OCI-LY3 (cell line): ENCODE measurements around the gene NEDD4L.

Experiments
- H2AFZ ChIP-seq: fragments of 200-600, 300-600 bp; shearing (Covaris generic); 2 replicates; pipeline ENCODE4 v1.6.0; 2014; ENCODE audit warnings: antibody characterized with exemption, low read depth, low read length
- H3K27ac ChIP-seq: fragments of 200-600, 300-600 bp; sonication (generic); 2 replicates; pipeline ENCODE4 v1.5.1; 2014; ENCODE audit warnings: mild to moderate bottlenecking, low read length, moderate library complexity, mixed read lengths
- H3K27me3 ChIP-seq: fragments of 200-600, 300-600 bp; sonication (generic); 2 replicates; pipeline ENCODE4 v1.6.1; 2014; ENCODE audit warnings: low read depth, low read length, mixed read lengths
- H3K36me3 ChIP-seq: fragments of 200-600, 300-600 bp; sonication (generic); replicated peaks from 2 replicates; pipeline ENCODE3; 2014; ENCODE audit warnings: low read depth, low read length, mixed read lengths
- H3K4me1 ChIP-seq: fragments of 300-600, 200-600 bp; sonication (generic); 2 replicates; pipeline ENCODE4 v1.6.1; 2014; ENCODE audit warnings: low read length, mixed read lengths
- H3K4me2 ChIP-seq: fragments of 200-600, 300-600 bp; sonication (generic); 2 replicates; pipeline ENCODE4 v1.6.1; 2014; ENCODE audit warnings: low read length, mixed read lengths
- H3K4me3 ChIP-seq: fragments of 300-600, 200-600 bp; sonication (generic); 2 replicates; pipeline ENCODE4 v1.5.1; 2014; ENCODE audit warnings: antibody characterized with exemption, mild to moderate bottlenecking, low read length, moderate library complexity
- H3K79me2 ChIP-seq: fragments of 300-600, 200-600 bp; shearing (Covaris generic); 2 replicates; pipeline ENCODE4 v1.6.1; 2014; ENCODE audit warnings: mild to moderate bottlenecking, low read length, mixed read lengths
- H3K9ac ChIP-seq: fragments of 300-600, 200-600 bp; shearing (Covaris generic); 2 replicates; pipeline ENCODE4 v1.6.0; 2014; ENCODE audit warnings: mild to moderate bottlenecking, low read length, moderate library complexity
- H3K9me3 ChIP-seq: fragments of 200-600, 300-600 bp; shearing (Covaris generic); 2 replicates; pipeline ENCODE4 v1.6.1; 2014; ENCODE audit warnings: low read length, mixed read lengths; ENCODE audit not compliant: insufficient read depth
- H4K20me1 ChIP-seq: fragments of 200-600, 300-600 bp; sonication (generic); 2 replicates; pipeline ENCODE4 v1.6.1; 2016; ENCODE audit warnings: low read length, mixed read lengths; ENCODE audit not compliant: insufficient read depth
- CTCF ChIP-seq: fragments of 200-600, 300-600 bp; sonication (generic); IDR thresholded peaks from 2 replicates; pipeline ENCODE4 v1.5.1; 2014; ENCODE audit warnings: antibody characterized with exemption, low read length, low read depth
- EZH2phosphoT487 ChIP-seq: fragments of 200-600 bp; shearing (Covaris generic); IDR thresholded peaks from 2 replicates; pipeline ENCODE4 v1.6.1; 2018; ENCODE audit warnings: antibody characterized with exemption, mixed run types, low read depth

NEDD4L gene

DNA sequence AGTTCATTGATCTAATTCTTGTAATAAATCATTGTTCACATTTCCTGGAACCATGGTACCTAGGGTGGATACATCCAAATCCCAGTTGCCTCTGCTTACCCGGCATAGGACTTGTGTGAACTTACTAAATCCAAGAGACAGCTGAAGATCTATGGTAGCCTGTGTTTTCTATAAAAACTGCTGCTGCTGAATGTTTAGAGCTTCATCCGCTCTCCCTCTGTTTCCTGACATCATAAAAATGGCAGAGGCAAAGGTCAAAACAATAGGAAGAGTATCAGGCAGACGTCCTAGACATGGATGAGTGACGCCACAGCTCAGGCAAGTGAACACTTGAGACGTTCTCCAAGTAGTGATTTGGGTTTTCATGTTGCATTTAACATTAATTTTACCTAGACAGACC, 326.6 kb downstream of the NEDD4L start:
- H3K79me2 ChIP-seq, result no peaks in the 10 kb centered on the region
- no peaks in the 10 kb centered on the region for H3K4me1 ChIP-seq
- H4K20me1 ChIP-seq, result no peaks in the 10 kb centered on the region
- H3K36me3 ChIP-seq, result peaks cover 90% of the 10 kb centered on the region
- no peak overlapping the region for H3K27ac ChIP-seq
- H3K27me3 ChIP-seq, result no peaks in the 10 kb centered on the region
- no peak overlapping the region for H3K4me3 ChIP-seq
- no peak overlapping the region for H3K4me2 ChIP-seq
- no peak overlapping the region for H3K9ac ChIP-seq
- no peaks in the 10 kb centered on the region for H3K9me3 ChIP-seq
- TF ChIP-seq EZH2phosphoT487 (no peak), CTCF (no peak)
- no peak overlapping the region for H2AFZ ChIP-seq

DNA sequence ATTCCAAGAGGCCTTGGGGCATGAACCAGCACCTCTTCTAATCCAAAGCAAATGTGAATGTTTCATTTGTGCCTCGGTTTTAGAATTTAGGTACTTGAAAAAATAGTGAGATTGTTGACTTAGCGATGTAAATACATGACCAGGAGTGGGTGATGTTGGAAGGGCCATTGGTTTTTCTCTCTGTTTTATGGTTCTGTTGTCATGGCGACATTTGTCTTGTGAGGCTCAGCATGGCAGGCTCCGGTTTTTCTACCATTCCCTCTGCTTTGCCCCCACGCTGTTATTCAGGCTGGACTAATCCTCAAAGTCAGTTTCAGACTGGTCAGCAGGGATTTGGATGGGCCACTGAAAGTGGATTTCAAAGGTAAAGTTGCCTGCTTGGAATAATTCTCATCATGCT, 329.5 kb downstream of the NEDD4L start:
- Histone ChIP-seq H3K79me2 (no peaks in the 10 kb centered on the region), H3K27me3 (no peaks in the 10 kb centered on the region), H3K27ac (no peak overlapping the region)

DNA sequence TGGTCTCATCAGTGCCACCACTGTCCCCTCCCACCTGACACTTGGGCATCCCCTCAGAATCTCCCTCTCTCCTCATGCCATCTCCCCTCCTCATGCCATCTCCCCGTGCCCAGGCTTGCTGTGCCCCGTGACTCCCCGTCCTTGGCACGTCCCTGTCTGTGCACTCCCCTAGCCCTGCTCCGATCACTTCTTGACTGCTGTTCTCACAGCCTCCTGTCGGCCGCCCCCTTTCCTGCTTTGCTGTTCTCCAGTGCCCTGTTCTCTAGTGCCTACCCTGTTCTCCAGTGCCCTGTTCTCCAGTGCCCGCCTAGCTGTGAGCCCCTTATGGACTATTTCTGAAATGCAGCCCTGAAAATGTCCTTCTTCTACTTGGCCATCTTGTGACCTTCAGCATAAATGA, 331.0 kb downstream of the NEDD4L start:
- no peaks in the 10 kb centered on the region for H4K20me1 ChIP-seq
- TF ChIP-seq CTCF, result no peak
- TF ChIP-seq EZH2phosphoT487, result no peak
- H3K79me2 ChIP-seq, result no peaks in the 10 kb centered on the region
- no peaks in the 10 kb centered on the region for H3K9me3 ChIP-seq
- no peaks in the 10 kb centered on the region for H3K27me3 ChIP-seq
- no peak overlapping the region for H3K27ac ChIP-seq
- H3K4me3 ChIP-seq, result no peak overlapping the region
- H3K4me2 ChIP-seq, result no peak overlapping the region
- H3K9ac ChIP-seq, result no peak overlapping the region
- no peak overlapping the region for H2AFZ ChIP-seq
- peaks cover 70% of the 10 kb centered on the region for H3K36me3 ChIP-seq
- H3K4me1 ChIP-seq, result no peaks in the 10 kb centered on the region

More for the DNA sequence above, 329.5 kb downstream of the NEDD4L start:
- no peaks in the 10 kb centered on the region for H3K4me1 ChIP-seq
- H3K9me3 ChIP-seq, result no peaks in the 10 kb centered on the region
- H3K4me2 ChIP-seq, result no peak overlapping the region
- TF ChIP-seq EZH2phosphoT487, result no peak
- peaks cover 81% of the 10 kb centered on the region for H3K36me3 ChIP-seq
- H3K4me3 ChIP-seq, result no peak overlapping the region
- no peak overlapping the region for H2AFZ ChIP-seq
- H3K9ac ChIP-seq, result no peak overlapping the region
- H4K20me1 ChIP-seq, result no peaks in the 10 kb centered on the region

- no peak overlapping the region for H3K9ac ChIP-seq
- H2AFZ ChIP-seq, result no peak overlapping the region
- TF ChIP-seq EZH2phosphoT487 (no peak), CTCF (no peak)
- H3K27me3 ChIP-seq, result no peaks in the 10 kb centered on the region
- no peak overlapping the region for H3K27ac ChIP-seq
- no peak overlapping the region for H3K4me3 ChIP-seq
- H3K79me2 ChIP-seq, result no peaks in the 10 kb centered on the region
- H3K9me3 ChIP-seq, result no peaks in the 10 kb centered on the region
- H3K4me2 ChIP-seq, result no peak overlapping the region
- peaks cover 4% of the 10 kb centered on the region; the same call in 1 of the 2 replicates for H3K4me1 ChIP-seq
- peaks cover 65% of the 10 kb centered on the region for H3K36me3 ChIP-seq
- no peaks in the 10 kb centered on the region for H4K20me1 ChIP-seq
Measured at GRCh38 chr18:58378411-58379379, 334.7 kb downstream of the NEDD4L start.
